DMS79 (cell line): ENCODE data around the gene CLDN10.
"Not testable (repeated sequence)": the region's sequence is repeated elsewhere in the genome, so short reads cannot be mapped to it uniquely, and the experiment has no call there.

Experiments used
- DNase-seq: peaks from one replicate; lab custom pipeline; 2025; lab: John Stamatoyannopoulos, UW

The CLDN10 gene, protein sequence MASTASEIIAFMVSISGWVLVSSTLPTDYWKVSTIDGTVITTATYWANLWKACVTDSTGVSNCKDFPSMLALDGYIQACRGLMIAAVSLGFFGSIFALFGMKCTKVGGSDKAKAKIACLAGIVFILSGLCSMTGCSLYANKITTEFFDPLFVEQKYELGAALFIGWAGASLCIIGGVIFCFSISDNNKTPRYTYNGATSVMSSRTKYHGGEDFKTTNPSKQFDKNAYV

DNA sequence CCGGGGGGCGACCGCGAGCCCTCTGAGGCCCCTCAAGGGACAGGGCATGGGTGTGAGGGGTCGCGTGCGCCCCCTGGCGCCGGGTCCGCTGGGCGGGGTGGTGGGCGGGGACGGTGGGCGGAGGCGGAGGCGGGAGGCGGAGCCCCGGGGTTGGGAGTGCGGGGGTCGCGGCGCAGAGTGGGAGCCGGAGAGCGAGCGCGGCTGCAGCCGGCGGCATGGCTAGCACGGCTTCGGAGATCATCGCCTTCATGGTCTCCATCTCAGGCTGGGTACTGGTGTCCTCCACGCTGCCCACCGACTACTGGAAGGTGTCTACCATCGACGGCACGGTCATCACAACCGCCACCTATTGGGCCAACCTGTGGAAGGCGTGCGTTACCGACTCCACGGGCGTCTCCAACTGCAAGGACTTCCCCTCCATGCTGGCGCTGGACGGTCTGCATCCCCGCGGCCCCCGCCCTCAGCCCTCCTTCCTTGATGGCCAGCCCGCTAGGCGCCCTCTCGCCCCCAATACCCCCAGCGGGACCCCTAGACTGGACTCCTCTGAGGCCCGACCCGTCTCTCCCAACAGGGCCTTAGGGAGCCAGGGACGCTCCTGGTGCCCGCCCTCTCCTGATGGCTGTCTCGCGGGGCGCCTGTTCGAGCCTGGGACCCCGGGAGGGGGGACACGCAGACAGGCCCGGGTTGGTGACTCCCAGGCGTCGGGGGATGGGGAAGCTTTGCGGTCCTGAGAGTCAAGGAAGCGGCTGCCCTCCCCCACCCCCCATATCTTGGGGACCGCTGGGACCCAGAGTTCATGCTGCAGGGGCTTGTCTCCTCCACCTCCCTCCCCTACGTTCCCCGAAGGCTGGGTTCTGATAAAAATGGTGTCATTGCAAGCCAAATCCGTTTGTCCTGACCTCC lies at the start of gene CLDN10:
Gene CLDN10 (plus strand): TSS at position 182 of the 903 bp plus-strand sequence. CDS start 34 bp downstream, at position 216.
- DNase-seq, result no peak

DNA sequence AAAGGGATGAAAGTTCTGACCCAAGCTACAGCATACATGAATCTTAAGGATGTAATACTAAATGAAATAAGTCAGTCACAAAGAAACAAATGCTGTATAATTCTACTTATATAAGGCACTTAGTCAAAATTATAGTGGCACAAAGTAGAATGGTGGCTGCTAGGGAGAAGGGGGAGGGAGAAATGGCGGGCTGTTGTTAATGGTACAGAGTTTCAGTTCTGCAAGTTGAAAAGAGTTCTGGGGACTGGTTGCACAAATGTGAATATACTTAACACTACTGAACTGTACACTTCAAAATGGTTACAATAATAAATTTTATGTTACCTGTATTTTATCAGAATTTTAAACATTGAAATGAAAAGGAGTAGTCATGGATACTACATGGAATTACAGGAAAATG lies 48.9 kb upstream of the CLDN10 start:
- DNase-seq, result no peak

DNA sequence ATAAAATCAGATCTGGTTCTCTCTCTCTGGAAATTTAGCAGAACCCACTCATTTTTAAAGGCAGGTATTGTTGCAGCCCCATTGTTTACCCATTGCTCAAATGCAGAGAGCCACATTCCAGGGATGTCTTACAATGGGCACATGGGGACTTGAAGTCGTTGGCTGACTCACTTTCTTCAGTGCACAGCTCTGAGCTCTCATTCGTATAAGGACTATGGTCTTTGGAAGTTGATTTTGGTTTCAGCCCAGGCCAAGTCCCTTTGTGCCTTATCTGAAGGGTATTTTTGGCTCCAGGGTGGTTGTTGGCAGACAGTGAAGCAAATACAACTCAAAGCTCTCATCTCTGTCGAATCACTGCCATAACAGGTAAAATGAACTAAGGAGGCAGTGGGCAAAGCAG lies 47.3 kb upstream of the CLDN10 start:
- no peak for DNase-seq

DNA sequence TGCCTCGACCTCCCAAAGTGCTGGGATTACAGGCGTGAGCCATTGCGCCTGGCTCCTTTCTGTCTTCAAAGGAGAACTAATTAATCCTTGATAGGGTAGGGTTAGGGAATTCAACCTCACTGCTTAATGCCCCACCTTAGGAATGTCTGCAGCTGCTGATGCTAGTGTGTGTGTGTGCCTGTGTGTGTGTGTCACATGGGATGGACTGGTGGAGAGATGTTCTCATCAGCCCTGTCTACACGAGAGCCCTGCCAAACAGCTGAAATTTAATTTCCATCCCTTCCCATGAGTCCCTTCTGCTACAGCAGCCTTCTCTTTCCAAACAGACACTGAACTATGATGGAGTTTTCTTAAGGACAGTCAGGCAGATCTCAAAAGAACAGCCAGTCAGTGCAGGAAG lies 46.5 kb upstream of the CLDN10 start:
- no peak for DNase-seq

DNA sequence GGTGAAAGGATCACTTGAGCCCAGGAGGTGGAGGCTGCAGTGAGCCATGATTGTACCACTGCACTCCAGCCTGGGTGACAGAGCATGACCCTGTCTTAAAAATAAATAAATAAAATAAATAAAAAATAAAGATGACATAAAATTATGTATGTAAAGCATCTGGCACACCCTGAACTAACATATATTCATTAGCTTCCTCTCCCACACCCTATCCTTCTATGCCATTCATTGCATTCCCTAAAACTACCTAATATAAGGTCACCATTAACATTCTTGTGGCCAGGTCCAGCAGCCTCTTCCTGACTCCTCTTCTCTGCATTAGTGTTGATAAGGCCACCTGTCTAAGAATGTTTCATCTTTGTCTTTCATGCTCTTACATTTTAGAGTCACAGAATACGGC lies 44.5 kb upstream of the CLDN10 start:
- no peak for DNase-seq

DNA sequence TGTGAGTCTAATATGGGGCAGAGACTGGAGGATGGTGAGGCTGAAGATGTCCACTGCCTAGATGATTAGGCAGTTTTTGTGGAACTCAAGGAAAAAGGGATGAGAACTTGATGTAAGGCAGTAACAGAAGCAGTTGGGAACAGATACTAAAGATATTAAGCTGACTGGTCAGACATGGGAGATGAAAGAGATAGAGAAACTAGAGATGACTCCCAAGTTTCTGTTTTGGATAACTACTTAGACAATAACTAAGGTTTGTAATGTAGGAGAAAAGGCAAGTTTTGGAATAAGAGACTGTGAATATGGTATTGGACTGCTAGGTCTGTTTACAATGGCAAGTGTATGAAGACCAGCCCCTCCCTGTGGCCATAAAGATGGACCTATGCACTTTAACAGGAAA lies 43.5 kb upstream of the CLDN10 start:
- DNase-seq, result no peak

DNA sequence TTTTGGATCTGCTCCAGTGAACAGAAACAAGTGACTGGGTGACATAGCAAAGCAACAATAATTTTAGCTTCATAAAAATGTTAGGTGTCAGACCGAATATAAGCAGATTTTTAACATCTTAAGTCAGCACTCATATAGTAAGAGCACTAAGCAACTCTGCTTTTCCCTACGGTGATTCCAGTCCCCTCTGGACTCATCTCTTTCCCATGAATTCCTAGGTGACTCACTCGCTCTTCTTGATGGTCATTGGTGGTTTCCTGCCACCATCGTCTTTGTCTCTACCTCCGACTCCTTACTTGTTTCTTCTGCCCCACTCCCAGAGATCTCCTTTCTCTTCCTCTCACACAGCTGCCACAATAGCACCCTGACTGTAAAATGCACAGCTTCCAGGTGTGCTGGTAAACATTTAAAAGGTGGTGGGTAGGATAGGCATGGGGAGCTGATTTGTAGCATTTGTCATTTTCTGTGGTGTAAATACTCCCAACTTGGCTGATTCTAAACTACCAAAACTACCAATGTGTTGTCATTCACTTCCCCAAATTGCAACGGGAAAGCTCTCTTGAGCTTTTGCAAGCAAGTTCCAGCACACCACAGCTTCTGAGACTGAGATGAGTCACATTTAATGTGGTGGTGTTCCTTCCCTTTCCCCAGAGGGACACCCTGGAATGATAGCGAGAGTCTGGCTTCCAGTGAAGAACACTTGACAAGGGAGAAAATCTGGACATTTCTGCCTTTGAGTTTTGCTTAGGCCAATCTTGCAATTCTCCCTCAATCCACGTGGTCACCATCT lies 42.8 kb upstream of the CLDN10 start:
- no peak for DNase-seq

DNA sequence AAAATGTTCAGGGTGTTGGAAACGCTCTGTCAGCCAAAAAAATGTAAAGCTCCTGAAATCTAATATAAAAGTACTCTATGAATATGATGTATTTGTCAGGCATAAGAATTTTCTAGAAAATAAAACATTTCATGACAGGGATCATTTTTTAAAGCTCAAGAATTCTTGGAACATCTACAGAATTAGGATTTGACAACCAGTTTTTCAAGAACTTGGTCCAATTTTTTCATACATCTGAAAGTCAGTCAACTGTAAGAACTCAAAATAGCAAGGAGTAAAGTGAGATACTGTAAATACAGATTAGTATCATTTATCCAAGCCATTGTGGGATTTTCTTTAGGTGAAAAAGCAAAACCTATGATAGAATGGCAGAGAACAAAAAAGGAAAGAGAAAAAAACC lies 41.6 kb upstream of the CLDN10 start:
- DNase-seq, result no peak

DNA sequence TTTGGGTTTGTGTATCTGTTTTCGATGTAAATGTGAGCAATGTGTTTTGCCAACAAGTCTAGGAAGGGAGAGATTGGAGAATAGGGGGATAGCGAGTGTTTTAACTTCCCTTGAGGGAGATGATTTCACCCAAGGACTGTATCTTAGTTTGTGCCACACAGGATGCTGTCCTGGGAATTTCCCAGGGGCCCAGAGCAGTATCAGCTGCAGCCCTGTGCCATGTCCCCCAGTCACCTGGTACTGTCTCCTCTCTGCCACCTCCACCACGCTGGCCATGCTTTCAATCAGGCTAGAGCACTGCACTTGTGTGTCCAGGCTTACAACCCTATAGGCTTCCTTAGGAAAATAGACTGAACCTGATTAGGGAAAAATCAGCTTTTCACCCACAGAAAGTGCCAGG lies 40.1 kb upstream of the CLDN10 start:
- no peak for DNase-seq

DNA sequence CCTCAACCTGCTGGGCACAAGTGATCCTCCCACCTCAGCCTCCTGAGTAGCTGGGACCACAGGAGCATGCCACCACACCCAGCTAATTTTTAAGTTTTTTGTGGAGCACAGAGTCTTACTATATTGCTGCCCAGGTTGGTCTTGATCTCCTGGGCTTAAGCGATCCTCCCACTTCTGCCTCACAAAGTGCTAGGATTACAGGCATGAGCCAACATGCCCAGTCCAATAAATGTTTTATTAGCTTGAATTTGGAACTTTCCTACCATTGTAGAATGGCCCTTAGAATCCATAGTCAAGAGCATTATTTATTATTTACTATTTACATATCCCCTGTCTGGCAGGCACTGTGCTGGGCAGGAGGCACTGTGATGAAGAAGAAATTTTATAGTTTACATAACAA lies 39.6 kb upstream of the CLDN10 start:
- DNase-seq, result no peak

DNA sequence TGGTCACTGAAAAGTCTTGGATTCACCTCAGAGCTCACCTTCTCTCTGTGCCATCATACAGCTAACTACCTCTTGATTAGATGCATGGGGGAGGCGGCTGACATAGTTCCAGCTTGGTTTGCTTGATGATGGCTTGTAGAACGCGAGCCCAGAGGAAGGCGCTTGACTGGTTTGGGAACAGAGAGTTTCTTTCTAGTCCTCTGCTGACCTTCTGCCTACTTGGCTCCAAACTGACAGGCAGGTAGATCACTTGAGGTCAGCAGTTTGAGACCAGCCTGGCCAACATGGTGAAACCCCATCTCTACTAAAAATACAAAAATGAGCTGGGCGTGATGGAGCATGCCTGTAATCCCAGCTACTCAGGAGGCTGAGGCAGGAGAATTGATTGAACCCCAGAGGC lies 36.9 kb upstream of the CLDN10 start:
- not testable (repeated sequence) for DNase-seq

DNA sequence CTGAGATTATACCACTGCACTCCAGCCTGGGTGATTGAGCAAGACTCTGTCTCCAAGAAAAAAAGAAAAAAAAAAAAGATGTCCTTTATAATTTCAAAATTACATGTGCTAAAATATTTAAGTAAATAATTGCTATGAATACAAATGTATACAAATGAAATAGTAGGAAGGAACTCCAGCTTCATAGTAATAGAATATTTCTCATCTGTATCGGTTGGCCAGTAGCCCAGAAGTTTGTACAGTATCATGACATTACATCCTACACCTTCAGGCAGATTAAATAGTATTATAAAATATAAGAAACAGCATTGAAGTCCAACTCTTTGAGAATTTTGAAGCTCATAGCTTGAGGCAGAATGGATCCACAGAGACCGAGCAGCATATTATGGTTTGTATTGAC lies 36.5 kb upstream of the CLDN10 start:
- DNase-seq, result no peak

DNA sequence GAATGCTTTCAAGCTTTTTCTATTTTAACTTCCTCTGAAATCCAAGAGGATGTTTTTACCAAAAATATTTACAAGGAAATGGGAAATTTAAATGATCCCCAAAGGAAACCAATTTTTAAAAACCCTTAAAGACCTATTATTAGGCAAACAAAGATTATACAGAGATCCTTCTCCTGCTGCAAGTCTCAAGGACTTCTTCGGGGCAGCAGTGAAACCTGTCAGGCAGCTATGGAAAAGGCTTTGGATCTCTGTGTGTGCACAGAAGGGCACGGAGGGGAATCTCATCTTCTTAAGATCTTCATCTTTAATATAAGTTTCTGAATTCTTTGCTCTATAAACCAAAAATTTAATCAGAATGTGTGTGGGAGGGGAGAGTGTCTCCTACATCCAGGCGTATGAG lies 36.0 kb upstream of the CLDN10 start:
- DNase-seq, result no peak

DNA sequence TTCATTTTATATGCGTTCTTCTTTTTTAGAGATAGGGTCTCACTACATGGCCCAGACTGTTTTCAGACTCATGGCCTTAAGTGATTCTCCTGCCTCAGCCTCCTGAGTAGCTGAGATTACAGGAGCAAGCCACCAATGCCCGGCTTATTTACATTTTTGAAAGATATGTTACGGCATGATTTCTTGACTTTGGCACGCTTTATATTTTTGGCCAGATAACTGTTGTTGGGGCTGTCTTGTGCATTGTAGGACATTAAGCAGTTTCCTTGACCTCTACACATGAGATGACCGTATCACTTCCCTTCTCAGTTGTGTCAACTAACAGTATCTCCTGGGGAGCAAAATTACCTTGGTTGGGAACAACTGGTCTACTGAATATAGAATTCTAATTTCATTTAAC lies 28.9 kb upstream of the CLDN10 start:
- DNase-seq, result no peak

DNA sequence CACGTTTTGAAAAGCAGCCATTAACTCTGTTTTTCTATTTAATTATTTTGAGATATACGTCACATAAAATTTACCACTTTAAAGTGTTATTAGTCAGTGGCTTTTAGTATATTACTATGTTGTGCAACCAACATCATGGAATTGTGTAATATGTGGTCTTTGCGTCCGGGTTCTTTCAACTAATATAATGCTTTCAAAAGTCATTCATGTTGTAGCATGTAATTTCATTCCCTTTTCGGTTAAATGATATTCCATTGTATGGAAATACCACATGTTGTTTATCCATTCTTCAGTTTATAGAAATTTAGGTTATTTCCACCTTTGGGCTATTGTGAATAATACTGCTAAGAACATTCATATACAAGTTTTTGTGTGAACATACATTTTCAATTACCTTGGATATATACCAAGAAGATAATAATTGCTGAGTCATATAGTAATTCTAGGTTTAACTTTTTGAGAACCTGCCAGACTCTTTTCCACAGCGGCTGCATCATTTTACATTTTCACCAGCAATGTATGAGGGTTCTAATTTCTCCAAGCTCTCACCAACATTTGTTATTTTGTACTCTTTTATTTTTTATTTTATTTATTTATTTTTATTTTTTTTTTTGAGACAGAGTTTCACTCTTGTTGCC lies 28.1 kb upstream of the CLDN10 start:
- no peak for DNase-seq

DNA sequence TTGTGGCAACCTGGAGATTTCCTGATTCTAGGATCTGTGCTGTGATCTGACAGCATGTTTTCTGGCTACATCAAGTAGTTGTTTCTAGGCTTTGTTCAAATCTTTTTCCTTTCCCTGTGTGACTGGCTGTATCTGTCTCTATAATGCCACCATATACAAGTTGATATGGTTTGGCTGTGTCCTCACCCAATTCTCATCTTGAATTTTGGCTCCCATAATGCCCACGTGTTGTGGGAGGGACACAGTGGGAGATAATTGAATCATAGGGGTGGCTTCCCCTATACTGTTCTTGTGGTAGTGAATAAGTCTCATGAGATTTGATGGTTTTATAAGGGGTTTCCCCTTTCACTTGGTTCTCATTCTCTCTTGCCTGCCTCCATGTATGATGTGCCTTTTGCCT lies 24.6 kb upstream of the CLDN10 start:
- DNase-seq, result no peak

DNA sequence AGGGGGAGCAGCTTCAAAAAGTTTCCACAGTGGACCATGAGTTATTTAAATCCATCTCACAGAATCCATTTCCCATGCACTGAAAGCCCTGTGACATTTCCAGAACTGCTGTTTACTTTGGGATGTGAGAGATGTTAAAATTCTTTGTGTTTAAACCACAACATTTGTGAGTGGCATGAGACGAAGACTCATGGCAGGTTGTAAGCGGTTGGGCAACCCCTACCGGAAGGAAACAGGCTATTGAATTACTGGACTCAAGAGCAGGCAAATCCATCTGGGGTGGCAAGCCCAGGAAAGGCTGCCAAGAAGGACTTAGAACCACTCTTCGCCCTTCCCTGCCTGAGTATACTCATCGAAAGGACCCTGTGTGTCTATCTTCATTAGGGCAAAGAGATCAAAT lies 22.3 kb upstream of the CLDN10 start:
- peak; percentile 65 for DNase-seq

DNA sequence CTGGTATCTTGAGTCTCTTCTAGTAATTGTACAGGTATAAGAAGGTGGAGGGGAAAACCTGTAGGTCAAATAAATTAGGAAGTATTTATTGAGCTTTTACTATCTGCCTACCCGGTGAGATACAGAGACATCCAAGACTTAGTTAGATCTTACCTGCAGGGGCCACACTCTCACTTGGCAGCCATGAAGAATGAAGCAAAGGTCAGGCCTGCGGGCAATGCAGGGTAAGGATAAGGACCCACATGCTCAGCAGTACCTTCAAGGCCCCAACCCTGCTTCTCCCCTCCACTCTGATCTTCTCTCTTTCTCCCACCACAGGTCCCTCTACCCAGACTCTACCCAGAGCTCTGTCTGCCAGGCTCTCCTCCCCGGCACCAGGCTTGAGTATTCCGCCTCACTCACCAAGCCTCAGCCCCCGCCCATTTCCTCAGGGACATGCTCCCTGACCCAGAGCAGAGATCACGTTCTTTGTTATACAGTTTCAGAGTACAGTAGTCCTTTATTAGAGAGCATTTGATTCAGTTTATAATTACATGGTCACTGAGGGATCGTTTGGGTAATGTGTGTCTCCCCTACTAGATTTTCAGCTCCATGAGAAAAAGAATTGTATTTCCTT lies 18.9 kb upstream of the CLDN10 start:
- no peak for DNase-seq

DNA sequence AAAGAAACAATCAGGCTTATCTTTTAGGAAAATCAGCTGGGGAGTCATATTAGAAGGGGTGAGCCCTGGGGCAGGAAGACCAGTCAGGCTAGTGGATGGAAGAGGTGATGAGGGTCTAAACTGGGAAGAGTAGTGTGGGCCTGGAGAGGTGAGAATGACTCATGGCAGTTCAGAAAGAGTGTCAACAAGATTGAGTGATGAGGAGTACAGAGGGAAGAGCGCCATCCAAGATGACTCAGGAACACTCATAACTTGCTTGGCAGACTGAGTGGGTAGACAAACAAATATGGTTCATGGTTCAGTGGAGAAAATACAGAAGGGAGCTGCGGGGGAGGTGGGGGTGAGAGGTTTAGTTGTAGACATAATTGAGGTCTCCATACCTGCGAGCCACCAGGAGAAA lies 17.3 kb upstream of the CLDN10 start:
- DNase-seq, result peak; percentile 41

DNA sequence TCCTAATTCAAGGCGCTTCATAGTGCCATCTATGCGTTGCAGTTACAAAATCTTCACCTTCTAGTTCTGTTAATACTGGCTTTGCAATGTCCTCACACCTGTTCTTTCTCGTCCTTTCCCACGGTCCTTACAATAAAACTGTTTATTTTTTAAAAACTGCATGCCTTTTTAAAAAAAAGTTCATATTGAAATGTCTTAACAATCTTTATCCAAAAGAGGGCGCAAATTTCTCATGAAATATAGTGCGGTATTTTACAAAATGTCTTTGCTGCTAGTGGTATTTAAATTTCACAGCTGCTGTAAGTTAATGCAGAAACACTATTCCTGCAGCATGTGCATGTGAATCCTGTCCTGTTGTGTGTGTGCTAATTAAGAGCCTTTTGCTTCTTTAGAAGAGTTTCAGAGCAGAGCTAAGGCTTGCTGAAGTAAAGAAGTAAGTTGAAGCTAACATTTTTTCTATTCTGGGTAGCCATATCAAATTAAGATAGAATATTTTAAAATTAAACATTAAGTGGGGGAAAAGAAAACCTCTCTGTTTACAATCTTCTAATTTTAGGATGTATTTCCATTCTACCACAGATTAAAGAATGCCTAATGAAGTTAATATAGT lies 15.8 kb upstream of the CLDN10 start:
- no peak for DNase-seq

DNA sequence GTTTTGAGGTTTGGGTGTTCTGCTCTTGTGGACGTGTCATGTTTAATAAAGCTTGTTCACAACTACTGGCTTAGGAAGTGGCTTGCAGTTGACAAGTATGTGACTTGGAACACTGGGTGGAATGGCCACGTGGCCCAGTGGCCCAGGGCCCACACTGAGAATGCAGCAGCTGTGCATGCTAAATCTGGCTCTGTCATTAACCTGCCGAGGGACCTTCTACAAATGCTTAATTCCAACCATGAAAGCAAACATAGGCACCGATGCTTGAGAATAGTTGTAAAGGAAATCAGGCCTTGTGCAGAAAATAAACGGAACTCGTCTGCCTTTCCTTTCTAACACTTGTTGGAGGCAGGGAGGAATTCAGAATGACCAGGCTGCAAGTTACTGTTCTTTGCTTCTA lies 11.6 kb upstream of the CLDN10 start:
- no peak for DNase-seq
